Stomach (tissue), 4 donors: ENCODE measurements around the gene FGD2.

Experiments used
- POLR2A ChIP-seq, 4 donors: fragments of 450-650 bp; IDR thresholded peaks; one replicate each; pipeline ENCODE4 v1.6.1; 2016; ENCODE audit warnings: antibody characterized with exemption in 4 of 4, control low read depth in 2 of 4, mild to moderate bottlenecking in 1 of 4, moderate library complexity in 1 of 4
- TF ChIP-seq, protein P1 (sequence below), 7 experiments: fragments of 450-650 bp in 4 of 7; fragments of 200-600 bp in 3 of 7; sonication (generic) in 3 of 7; IDR thresholded peaks; one replicate each; pipeline ENCODE4 v1.5.1; 2016 to 2019; ENCODE audit warnings: antibody characterized with exemption in 7 of 7, control low read depth in 2 of 7, mild to moderate bottlenecking in 1 of 7

- TF ChIP-seq POLR2A (IDR thresholded peaks at IDR 0.05), result no peak
- TF ChIP-seq, protein P1, sequence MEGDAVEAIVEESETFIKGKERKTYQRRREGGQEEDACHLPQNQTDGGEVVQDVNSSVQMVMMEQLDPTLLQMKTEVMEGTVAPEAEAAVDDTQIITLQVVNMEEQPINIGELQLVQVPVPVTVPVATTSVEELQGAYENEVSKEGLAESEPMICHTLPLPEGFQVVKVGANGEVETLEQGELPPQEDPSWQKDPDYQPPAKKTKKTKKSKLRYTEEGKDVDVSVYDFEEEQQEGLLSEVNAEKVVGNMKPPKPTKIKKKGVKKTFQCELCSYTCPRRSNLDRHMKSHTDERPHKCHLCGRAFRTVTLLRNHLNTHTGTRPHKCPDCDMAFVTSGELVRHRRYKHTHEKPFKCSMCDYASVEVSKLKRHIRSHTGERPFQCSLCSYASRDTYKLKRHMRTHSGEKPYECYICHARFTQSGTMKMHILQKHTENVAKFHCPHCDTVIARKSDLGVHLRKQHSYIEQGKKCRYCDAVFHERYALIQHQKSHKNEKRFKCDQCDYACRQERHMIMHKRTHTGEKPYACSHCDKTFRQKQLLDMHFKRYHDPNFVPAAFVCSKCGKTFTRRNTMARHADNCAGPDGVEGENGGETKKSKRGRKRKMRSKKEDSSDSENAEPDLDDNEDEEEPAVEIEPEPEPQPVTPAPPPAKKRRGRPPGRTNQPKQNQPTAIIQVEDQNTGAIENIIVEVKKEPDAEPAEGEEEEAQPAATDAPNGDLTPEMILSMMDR (IDR thresholded peaks at IDR 0.05), result no peak
Measured at GRCh38 chr6:36973647-36974046, 31.8 kb upstream of the FGD2 start.
